Large intestine (tissue), 3 donors: ENCODE results near the gene SIL1. TPM values are rescaled to one million over a fixed set of nuclear protein-coding genes. Genes with fewer than 3 reads are reported as not detected.
"Not testable (repeated sequence)": the region's sequence is repeated elsewhere in the genome, so short reads cannot be mapped to it uniquely, and the experiment has no call there.

Experiments
- DNase-seq, 2 donors: peaks; one replicate each; pipeline versions ENCODE4 v3.0.0 to v3.0.0-alpha.2; 2013
- H3K27ac ChIP-seq: one replicate; pipeline ENCODE4 v1.5.1; 2013; ENCODE audit warnings: low read length
- H3K27me3 ChIP-seq: 2 replicates; pipeline ENCODE4 v1.6.1; 2013; ENCODE audit warnings: low read length; ENCODE audit not compliant: control insufficient read depth, insufficient read depth
- H3K36me3 ChIP-seq: 2 replicates; pipeline ENCODE4 v1.6.1; 2013; ENCODE audit warnings: low read length; ENCODE audit not compliant: control insufficient read depth, insufficient read depth
- H3K4me1 ChIP-seq: one replicate; pipeline ENCODE4 v1.6.1; 2013; ENCODE audit warnings: low read length; ENCODE audit not compliant: control insufficient read depth, insufficient read depth
- H3K4me3 ChIP-seq: one replicate; pipeline ENCODE4 v1.5.1; 2013; ENCODE audit warnings: low read length
- H3K9me3 ChIP-seq: one replicate; pipeline ENCODE4 v1.6.1; 2013; ENCODE audit warnings: mild to moderate bottlenecking, low read depth, low read length, moderate library complexity; ENCODE audit not compliant: control insufficient read depth
- WGBS: methylation state at CpG from one replicate; pipeline ENCODE4 v1.1.5; 2013; ENCODE audit warnings: low lambda C conversion rate; ENCODE audit not compliant: insufficient coverage; 5-methylcytosine and 5-hydroxymethylcytosine counted together
- polyA plus RNA-seq: library from polyadenylated mRNA; unstranded; fragments of 120-200 nt; gene quantifications from one replicate; pipeline ENCODE4 v1.2.1, GENCODE V29; 2013

Gene SIL1
- polyA plus RNA-seq, 1 donor = 40.2 TPM

DNA sequence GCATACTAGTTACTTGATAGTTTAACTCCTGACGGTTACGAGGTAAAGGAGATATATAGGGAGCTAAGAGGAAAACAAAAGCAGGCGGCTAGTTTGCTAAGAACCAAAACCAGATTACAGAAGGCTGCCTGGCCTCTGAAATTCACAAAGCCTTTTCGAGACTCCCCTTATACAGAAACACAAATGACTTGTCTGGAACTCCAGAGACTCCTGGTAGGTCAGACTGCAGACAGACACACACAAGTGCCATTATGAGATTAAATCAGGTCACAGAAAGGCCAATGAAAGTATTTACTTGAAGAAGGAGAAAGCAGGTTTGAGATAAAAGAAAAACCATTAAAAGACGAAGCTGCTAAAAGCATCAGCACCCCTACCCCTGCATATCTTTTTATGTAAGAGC, 180.5 kb downstream of the SIL1 start:
- no peaks in the 10 kb centered on the region for H3K4me1 ChIP-seq
- no peaks in the 10 kb centered on the region for H3K27me3 ChIP-seq
- H3K36me3 ChIP-seq = peaks cover 24% of the 10 kb centered on the region
- DNase-seq = peak in 1 of 2 donors; percentile 4
- H3K27ac ChIP-seq = no peak overlapping the region
- H3K4me3 ChIP-seq = no peak overlapping the region
- WGBS = no CpG with 5 or more reads among the region's 5 CpGs
- no peaks in the 10 kb centered on the region for H3K9me3 ChIP-seq

DNA sequence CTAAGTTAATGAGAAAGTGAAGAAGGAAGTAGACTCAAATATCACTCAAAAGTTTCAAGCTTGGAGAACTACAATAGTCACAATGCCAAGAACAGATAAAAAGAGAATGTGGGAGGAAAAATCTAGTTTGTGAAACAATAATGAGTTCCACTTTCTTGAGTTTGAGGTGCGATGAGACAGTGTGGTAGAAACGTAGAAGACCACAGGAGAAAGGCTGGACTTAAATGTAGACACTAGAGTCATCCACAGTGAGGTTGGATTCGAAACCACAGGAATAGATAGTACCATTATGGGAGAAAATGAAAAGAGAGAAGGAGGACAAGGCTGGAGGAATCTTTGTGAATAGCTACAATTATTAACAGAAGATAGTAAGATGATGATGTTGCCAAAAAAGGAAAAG, 182.0 kb downstream of the SIL1 start:
- 100% methylated on average over 1 of the region's 3 CpGs for WGBS
- DNase-seq = no peak
- Histone ChIP-seq H3K36me3 (peaks cover 24% of the 10 kb centered on the region), H3K9me3 (no peaks in the 10 kb centered on the region), H3K27me3 (no peaks in the 10 kb centered on the region), H3K4me1 (no peaks in the 10 kb centered on the region), H3K4me3 (no peak overlapping the region), H3K27ac (no peak overlapping the region)

DNA sequence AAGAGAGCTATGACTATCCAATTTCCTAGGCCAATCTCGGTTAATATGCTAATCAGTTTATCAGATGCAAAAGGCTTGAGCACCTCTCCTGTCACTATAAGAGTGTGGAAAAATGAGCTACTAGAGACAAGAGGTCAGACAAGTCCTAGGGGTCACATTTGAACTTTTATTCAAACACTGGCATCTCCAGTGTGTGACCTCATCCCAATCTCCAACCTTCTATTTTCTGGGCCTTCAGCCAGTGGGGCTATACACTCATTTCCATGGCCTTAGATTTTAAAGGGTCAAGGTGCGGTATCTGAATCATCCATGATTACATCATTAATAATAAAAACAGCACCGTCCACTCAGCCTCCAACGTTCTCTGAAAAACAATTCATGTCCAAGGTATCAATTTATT, 183.4 kb downstream of the SIL1 start:
- WGBS = no CpG with 5 or more reads among the region's 4 CpGs
- Histone ChIP-seq H3K4me3 (no peak overlapping the region), H3K27ac (no peak overlapping the region), H3K4me1 (no peaks in the 10 kb centered on the region), H3K9me3 (no peaks in the 10 kb centered on the region), H3K27me3 (no peaks in the 10 kb centered on the region), H3K36me3 (peaks cover 13% of the 10 kb centered on the region)
- no peak for DNase-seq

DNA sequence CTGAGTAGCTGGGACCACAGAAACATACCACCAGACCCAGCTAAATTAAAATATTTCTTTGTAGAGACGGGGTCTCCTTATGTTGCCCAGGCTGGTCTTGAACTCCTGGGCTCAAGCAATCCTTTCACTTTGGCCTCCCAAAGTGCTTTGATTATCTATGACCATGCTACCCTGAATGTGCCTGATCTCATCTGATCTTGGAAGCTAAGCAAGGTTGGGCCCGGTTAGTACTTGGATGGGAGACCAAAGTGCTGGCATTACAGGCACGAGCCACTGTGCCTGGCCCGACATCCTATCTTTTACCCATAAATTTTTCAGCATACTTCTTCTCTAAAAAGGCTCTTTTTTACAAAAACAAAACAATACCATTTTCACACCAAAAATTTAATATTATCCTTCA, 186.0 kb downstream of the SIL1 start:
- no peak for DNase-seq
- Histone ChIP-seq H3K4me1 (no peaks in the 10 kb centered on the region), H3K27me3 (no peaks in the 10 kb centered on the region), H3K27ac (no peak overlapping the region), H3K36me3 (peaks cover 2% of the 10 kb centered on the region), H3K4me3 (no peak overlapping the region), H3K9me3 (no peaks in the 10 kb centered on the region)
- no CpG with 5 or more reads among the region's 4 CpGs for WGBS

DNA sequence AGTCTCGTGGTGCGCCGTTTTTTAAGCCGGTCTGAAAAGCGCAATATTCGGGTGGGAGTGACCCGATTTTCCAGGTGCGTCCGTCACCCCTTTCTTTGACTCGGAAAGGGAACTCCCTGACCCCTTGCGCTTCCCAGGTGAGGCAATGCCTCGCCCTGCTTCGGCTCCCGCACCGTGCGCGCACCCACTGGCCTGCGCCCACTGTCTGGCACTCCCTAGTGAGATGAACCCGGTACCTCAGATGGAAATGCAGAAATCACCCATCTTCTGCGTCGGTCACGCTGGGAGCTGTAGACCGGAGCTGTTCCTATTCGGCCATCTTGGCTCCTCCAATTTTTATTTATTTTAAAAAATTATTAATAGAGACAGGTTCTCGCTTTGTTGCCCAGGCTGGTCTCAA, 187.0 kb downstream of the SIL1 start:
- Histone ChIP-seq H3K4me3 (peak overlapping the region; percentile 30), H3K27ac (peak overlapping the region; percentile 17)
- DNase-seq, H3K36me3 ChIP-seq, H3K27me3 ChIP-seq, H3K9me3 ChIP-seq, H3K4me1 ChIP-seq: not testable (repeated sequence)
- 17% methylated on average over 1 of the region's 25 CpGs for WGBS

DNA sequence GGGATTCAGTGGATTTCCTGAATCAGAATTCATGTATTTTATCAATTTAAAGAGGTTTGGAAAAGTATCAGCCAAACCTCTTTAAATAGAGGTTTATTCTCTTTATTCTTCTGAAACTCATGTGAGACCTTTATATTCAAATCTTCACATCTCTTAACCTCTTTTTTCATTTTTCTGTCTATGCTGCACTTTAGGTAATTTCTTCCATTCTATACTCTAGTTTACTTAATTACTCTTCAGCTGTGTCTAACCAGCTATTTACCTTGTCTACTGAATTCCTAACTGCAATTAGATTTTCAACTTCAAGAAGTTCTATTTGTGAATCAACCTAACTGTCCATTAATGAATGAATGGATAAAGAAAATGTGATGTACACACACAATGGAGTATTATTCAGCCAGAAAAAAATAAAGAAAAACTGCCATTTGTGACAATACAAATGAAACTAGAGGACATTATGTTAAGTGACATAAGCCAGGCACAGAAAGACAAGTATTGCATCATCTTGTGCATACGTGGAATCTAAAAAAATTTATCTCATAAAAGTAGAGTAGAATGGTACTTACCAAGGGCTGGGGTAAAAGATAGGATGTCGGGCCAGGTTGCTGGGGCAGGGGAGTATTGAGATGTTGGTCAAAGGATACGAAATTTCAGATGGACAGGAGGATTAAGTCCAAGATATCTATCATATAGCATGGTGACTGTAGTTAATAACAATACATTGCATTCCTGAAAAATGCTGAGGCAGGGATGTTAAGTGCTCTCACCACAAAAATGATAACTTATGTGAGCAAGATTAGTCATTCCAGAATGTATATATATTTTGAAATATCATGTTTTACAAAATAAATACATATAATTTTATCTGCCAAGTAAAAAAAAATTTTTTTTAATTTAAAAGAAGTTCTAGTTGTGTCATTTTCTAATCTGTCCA, 193.5 kb downstream of the SIL1 start:
- 100% methylated on average over 1 of the region's 3 CpGs for WGBS

DNA sequence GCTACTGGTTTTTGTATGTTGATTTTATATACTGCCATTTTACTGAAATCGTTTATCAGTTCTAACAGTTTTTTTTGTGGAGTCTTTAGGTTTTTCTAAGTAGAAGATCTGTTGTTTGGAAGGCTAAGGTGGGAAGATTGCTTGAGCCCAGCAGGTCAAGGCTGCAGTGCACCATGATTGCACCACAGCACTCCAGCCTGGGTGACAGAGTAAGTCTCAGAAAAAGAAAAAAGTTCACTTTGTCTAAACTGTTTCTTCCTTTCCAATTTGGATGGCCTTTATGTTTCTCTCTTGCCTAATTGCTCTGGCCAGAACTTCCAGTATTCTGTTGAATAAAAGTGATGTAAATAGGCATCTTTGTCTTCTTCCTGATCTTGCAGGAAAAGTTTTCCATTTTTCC, 198.5 kb downstream of the SIL1 start:
- 100% methylated on average over 1 of the region's 1 CpG for WGBS
- Histone ChIP-seq H3K36me3 (no peaks in the 10 kb centered on the region), H3K4me3 (no peak overlapping the region), H3K27ac (no peak overlapping the region), H3K27me3 (no peaks in the 10 kb centered on the region), H3K9me3 (no peaks in the 10 kb centered on the region), H3K4me1 (no peaks in the 10 kb centered on the region)
- DNase-seq = no peak

More for the DNA sequence above, 193.5 kb downstream of the SIL1 start:
- H3K4me1 ChIP-seq = no peaks in the 10 kb centered on the region
- no peak overlapping the region for H3K27ac ChIP-seq
- DNase-seq = no peak
- no peaks in the 10 kb centered on the region for H3K27me3 ChIP-seq
- H3K9me3 ChIP-seq = no peaks in the 10 kb centered on the region
- no peaks in the 10 kb centered on the region for H3K36me3 ChIP-seq
- no peak overlapping the region for H3K4me3 ChIP-seq

DNA sequence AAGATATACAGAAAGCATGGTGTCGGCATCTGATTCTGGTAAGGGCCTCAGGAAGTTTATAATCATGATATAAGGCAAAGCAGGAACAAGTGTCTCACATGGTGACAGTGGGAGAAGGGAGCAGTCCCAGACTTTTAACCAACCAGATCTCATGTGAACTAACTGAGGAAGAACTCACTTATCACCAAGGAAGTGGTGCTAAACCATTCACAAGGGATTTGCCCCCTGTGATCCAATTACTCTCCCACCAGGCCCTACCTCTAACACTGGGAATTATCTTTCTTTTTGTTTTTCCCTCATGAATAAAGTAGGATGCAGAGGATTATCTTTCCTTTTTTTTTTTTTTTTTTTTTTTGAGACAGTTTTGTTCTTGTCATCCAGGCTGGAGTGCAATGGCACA, 199.6 kb downstream of the SIL1 start:
- no CpG with 5 or more reads among the region's 1 CpG for WGBS
- DNase-seq = no peak
- H3K9me3 ChIP-seq = no peaks in the 10 kb centered on the region

DNA sequence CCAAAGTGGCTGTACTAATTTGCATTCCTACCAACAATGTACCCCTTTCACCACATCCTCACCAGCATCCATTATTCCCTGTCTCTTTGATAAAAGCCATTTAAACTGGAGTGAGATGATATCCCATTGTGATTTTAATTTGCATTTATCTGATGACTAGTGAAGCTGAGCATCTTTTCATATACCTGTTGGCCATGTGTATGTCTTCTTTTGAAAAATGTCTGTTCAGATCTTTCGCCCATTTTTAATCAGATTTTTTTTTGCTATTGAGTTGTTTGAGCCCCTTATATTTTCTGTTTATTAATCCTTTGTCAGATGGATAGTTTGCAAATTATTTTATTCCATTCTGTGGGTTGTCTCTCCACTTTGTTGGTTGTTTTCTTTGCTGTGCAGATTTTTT, 202.0 kb downstream of the SIL1 start:
- Histone ChIP-seq H3K9me3 (no peaks in the 10 kb centered on the region), H3K27me3 (no peaks in the 10 kb centered on the region), H3K27ac (no peak overlapping the region), H3K36me3 (peaks cover 3% of the 10 kb centered on the region), H3K4me3 (no peak overlapping the region), H3K4me1 (no peaks in the 10 kb centered on the region)
- WGBS = 100% methylated on average over 1 of the region's 1 CpG
- no peak for DNase-seq

More for the DNA sequence above, 199.6 kb downstream of the SIL1 start:
- Histone ChIP-seq H3K27ac (no peak overlapping the region), H3K36me3 (no peaks in the 10 kb centered on the region), H3K4me3 (no peak overlapping the region), H3K4me1 (no peaks in the 10 kb centered on the region), H3K27me3 (no peaks in the 10 kb centered on the region)

DNA sequence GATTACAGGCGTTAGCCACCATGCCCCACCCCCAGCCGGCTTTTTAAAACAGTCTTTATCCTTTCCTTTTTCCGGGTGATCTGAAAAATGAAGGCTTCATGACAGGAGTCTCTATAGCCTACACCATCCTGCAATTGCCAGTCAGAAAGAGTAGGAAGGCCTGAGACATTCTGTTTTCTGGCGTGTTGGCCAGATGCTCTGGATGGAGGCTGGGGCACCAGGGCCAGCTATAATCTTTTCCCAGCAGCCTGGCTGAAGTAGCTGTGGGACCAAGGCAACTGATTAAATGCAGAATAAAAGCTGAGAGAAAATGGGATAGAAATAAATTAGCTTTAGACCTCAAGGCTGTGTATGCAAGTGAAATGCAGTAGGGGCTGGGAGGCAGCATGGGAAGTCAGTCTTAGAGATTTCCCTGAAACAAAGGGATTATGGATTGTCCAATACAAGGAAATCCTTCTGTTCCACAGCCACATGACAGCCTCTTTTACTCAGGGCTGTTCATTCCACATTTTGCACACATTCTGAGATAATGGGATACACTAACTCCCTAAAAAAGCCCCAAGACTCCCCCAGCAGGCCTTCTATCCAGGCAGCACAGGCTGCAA, 207.1 kb downstream of the SIL1 start:
- no peaks in the 10 kb centered on the region for H3K4me1 ChIP-seq
- no peak for DNase-seq
- H3K9me3 ChIP-seq = no peaks in the 10 kb centered on the region
- H3K4me3 ChIP-seq = no peak overlapping the region
- H3K36me3 ChIP-seq = peaks cover 9% of the 10 kb centered on the region
- no CpG with 5 or more reads among the region's 4 CpGs for WGBS
- no peaks in the 10 kb centered on the region for H3K27me3 ChIP-seq
- H3K27ac ChIP-seq = no peak overlapping the region
